HG02852 (cell line): ENCODE data around the gene MTA3.
A peak's percentile ranks its signal among the peaks of the same experiment; 100 is the strongest.
"Not testable (repeated sequence)": the region's sequence is repeated elsewhere in the genome, so short reads cannot be mapped to it uniquely, and the experiment has no call there.

ENCODE experiments used
- ATAC-seq: cut with Tn5 transposase; IDR thresholded peaks from one replicate; pipeline ENCODE4 v1.9.1; 2021; ENCODE audit warnings: mild to moderate bottlenecking, moderate library complexity; ENCODE audit not compliant: unreplicated experiment

MTA3 gene

DNA sequence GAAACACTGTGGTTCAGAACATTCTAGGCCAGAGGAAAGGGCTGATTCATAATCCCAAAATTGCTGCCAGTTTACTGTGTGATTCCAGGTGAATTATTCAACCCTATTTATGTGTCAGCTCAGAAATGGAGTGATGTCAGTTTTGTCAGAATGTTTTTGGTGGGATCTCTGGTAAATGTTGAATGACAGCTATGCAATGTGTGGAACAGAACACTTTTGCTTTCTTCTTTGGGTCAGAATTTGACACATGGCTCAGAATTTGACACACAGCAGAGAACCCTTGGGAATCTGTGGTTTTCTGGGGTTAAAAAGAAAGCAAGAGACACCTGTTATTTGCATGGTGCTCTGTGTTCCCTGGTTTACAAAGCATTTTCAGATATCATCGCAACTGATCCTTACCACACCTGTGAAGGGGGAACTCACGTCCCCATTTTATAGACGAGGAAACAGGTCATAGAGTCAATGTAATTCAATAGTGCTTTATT lies 1.6 kb upstream of the MTA3 start:
- ATAC-seq: peak; percentile 53

DNA sequence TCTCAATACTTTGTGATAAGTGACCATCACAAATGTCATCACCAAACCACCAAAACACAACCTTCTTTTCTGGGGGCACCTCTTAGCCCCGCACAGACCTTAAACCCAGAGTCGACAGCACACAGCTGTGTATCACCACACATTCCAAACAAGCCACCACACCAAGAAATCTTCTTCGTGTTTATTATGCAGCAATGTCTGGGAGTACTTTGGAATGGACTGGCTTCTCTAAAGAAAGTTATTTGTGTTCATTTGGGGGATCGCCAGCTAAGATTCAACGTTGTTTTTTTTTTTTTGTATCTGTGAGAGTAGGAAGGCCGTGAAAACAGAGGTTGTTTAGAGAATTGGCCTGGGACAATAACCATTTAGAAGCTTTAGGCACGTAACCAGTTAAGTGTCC lies 1.1 kb upstream of the MTA3 start:
- ATAC-seq: no peak

DNA sequence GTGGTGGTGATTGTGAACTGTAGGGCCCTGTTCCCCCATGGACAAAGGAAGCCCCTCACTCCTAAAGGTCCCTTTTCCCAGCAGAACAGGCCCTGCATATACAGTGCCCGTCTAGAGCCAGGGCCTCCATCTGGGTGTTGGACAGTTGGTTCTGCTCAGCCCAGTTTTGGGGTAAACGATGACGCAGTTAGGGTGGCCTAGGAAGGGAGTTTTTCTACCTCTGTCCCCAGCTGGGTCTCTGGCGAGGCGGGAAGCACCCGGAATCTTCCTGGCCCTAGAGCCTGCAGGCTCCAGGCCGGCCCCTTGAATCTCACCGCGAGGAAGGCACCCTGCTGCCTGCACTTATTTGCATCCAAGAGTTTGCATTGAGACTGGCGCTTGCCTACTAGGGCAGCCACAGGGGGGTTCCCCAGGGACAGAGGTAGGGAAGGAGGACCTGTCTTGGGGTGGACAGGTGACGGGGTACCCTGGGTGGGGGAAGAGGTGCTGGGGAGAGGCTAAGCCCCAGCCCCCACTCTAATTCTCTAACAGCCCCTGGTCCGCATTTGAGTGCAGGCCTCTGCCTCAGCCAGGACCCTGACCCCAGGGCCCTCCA lies 529 bp upstream of the MTA3 start:
- peak; percentile 67 for ATAC-seq

DNA sequence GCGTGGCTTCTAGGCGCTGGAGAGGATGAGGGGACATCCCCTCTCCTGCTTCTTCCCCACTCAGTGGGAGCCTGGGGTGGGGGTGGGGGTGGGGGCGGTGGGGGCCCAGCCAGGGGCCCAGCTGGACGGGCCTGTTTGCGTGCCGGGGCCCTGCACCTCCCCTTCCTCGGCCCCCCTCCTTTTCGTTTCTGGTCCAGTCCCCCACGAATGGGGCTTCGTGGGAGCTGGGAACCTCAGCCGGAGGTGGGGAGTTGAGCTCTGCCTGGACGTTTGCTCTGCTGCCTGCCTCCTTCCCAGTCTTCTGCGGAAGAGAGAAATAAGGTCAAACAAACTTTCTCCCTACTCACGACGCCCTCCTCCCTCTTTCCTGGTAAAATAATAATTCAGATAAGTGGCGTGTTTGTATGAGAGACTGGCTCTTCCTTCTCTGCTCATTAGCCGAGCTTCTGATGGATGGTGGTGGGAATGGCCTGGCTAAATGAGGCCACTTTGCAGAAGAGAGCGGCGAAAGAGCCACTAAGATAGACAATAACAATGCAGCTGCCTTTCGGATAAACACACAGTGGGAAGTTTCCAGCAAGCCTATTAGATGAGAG lies 782 bp downstream of the MTA3 start:
- ATAC-seq: peak; percentile 5

DNA sequence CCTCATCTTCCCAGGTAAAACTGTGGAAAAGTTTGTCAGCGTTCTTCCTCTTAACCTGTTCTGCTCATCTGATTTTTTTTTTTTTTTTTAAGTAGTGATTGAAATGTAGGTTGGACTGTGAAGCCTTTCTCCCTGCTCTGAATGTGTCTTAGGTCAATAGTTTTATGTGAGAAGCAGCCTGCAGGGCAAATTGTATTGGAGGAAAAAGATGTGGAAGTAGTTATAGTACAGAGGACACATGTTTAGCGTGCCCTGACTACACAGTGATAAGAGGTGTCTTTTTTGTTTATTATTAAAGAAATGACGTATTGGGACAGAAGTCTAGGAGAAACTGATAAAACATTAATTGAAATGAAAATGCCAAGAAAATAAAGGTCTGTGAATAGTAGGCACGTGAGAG lies 1.5 kb downstream of the MTA3 start:
- ATAC-seq: no peak

DNA sequence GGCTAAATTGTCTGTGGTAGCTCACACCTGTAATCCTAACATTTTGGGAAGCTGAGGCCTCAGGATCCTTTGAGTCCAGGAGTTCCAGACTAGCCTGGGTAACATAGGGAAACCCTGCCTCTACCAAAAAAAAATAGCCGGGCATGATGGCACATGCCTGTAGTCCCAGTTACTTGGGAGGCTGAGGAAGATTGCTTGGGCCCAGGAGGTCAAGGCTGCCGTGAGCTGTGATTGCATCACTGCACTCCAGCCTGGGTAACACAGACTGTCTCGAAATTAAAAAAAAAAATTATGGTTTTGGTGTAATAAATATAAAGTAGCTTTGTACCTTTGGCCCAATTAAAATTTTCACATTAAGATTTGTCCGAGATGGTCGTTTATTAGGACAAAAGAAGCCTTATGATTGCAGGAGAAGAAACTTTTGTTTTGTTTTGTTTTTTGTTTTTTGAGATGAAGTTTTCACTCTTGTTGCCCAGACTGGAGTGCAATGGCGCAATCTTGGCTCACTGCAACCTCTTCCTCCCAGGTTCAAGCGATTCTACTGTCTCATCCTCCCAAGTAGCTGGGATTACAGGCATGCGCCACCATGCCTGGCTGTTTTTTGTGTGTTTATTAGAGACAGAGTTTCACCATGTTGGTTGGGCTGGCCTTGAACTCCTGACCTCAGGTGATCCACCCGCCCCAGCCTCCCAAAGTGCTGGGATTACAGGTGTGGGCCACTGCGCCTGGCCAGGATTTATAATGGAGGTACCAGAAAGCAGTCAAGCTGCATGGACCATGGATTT lies 4.1 kb downstream of the MTA3 start:
- ATAC-seq: no peak

DNA sequence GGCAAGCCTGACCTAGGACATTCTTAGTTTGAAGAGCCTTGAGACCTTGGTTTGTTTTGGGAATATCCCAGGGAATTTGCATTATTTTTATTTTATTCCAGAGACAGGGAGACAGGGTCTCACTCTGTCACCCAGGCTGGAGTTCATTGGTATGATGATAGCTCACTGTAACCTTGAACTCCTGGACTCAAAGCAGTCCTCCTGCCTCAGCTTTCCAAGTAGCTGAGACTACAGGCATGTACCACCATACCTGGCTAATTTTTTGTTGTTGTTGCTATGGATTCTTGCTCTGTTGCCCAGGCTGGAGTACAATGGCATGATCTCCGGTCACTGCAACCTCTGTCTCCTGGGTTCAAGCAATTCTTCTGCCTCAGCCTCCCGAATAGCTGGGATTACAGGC lies 4.8 kb downstream of the MTA3 start:
- no peak for ATAC-seq

DNA sequence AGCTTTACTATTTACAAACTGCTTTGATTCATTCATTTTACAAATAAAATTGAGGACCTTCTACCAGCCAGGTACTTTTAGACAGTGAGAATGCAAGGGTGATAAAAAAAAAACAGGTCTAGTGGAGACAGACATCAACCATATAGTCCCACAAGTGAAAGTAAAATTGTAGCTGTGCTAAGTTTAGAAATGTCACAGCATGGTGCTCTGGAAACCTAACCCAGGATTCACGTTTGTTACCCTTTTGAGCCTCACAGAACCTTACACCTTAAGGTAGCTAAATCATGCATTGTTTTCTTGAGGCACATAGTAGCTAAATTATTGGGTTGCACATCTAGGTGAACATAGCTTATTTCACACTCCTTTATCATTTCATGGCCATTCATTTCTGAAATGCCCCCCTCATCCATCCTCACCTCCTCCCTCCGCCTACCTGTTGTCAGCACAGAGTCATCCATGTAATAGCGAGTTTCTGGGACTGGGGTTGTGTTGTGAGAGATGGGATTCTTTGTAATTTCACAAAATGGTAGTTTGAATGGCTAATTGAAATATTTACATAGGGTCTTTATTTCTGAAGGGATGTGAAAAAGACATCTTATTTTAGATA lies 7.1 kb downstream of the MTA3 start:
- peak; percentile 73 for ATAC-seq

DNA sequence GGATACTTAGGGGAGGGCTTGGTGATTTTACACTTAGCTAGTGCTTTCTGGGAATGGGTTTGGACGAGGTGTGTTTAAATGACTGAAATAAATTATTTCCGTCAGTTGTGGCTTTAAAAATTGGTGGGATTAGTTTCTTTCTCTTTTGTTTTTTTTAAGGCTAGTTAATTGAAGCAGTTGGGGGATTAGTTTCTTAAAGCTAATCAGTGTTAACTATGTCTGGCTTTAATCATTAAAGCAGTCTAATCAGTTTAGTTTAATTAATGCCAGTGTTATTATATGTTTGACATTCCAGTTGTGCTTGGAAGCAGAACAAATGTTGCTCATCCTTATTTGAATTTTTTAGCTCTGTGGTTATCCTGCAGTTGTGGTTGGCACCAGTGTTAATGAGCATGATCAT lies 10.2 kb downstream of the MTA3 start:
- ATAC-seq: no peak

DNA sequence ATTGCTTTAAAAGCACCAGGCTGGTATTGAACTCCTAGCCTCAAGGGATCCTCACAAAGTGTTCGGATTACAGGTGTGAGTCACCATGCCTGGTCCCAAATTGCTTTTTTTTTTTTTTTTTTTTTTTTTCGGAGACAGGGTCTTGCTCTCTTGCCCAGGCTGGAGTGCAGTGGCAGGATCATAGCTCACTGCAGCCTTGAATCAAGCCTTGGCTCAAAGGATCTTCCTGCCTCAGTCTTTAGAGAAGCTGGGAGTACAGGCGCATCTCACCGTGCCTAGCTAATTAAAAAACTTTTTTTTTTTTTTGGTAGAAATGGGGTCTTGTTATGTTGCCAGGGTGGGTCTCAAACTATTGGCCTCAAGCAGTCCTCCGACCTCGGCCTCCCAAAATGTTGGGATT lies 12.8 kb downstream of the MTA3 start:
- no peak for ATAC-seq

DNA sequence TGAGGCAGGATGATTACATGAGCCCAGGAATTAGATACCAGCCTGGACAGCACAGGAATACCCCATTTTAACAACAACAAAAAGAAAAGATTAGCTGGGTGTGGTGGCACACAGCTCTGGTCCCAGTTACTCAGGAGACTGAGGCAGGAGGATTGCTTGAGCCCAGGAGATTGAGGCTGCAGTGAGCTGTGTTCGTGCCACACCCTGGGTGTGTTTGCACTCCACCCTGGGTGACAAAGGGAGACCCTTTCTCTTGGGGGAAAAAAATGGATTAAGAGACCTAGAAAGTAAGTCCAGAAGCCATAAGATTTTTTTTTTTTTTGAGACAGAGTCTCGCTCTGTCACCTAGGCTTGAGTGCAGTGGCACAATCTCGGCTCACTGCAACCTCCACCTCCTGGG lies 16.2 kb downstream of the MTA3 start:
- not testable (repeated sequence) for ATAC-seq

DNA sequence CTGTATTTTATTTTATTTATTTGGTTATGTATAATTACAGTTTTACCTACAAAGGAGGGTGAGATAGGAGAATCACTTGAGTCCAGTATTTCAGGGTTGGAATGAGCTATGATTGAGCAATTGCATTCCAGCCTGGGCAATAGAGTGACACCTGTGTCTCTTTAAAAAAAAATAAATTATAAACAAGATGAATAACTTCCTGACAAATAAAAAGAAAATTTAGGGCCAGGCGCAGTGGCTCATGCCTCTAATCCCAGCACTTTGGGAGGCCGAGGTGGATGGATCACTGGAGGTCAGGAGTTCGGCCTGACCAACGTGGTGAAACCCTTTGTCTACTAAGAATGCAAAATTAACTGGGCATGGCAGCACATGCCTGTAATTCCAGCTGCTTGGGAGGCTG lies 17.3 kb downstream of the MTA3 start:
- ATAC-seq: no peak

DNA sequence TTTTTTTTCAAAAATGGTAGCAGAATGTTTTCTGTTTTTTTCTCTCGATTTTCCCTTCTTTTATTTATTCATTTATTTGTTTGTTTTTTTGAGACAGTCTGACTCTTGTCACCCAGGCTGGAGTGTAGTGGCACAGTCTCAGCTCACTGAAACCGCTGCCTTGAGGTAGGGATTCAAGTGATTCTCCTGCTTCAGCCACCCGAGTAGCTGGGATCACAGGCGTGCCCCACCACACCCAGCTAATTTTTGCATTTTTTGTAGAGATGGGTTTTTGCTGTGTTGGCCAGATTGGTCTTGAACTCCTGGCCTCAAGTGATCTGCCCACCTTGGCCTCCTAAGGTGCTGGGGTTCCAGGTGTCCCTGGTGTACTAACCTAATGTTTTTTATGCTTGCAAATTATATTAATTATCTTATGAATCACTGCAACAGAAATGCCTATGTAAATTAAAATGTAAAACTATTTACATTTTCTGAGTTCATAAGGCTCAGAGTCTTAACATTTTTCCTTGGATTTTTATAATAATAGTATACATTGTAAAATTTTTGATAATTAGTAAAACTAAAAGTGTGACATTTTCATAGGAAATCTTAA lies 19.2 kb downstream of the MTA3 start:
- ATAC-seq: no peak

DNA sequence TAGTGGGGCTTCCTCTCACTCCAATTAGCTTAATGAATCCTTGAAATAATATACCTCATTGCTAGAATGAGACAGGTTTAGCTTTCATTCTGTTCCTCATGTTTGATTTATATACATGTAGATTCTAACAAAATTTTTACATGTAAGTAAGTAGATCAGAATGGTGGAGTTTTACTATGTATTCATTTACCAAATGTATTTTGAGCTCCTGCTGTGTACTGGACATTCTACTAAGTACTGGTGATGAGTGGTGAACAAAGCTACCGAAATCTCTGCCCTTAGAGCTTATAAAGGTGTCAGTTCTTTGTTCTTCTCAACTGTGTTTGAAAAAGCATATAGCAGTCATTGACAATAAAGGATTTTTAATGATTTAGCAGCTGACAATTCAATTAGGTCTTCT lies 19.7 kb downstream of the MTA3 start:
- no peak for ATAC-seq

DNA sequence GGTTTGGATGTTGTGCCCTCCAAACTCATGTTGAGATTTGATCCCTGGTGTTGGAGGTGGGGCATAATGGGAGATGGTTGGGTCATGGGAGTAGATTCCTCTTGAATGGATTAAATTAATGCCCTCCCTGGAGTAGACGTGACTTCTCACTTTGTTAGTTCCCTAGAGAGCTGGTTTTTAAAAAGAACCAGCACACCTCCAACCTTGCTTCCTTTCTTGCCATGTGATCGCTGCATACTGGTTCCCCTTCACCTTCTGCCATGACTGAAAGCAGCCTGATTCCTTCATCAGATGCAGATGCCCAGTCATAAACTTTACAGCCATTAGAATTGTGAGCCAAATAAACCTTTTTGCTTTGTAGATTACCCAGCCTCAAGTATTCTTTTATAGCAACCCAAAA lies 21.7 kb downstream of the MTA3 start:
- ATAC-seq: no peak

DNA sequence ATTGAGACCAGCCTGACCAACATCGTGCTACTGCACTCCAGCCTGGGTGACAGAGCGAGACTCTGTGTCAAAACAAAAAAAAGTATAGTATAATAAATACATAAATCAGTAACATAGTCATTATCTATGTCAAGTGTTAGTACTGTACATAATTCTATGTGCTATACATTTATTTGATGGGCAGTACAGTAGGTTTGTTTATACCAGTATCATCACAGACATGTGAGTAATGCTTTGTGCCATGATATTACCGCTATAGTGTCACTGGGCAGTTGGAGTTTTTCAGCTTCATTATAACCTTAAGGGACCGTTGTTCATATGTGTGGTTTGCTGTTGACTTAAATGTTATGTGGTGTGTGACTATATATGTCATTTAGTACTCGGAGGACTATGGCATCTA lies 24.9 kb downstream of the MTA3 start:
- ATAC-seq: no peak

DNA sequence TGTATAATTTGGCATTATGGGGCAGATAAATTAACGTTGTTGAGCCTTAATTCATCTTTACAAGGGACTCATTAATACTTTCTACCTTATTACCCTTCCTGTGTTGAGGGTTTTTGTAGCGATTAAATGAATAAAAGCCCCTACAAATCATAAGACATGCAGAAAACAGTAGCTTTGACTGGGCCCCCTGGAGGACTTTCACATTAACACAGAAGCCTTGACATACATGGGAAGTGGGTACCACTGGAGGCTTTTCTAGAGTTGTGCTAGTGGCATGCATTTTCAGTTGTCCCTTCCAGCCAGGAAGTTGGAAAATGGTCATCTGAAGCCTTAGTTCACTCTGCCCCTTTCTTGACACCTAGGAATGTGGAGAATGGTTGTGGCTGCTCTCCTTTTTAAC lies 30.2 kb downstream of the MTA3 start:
- no peak for ATAC-seq

DNA sequence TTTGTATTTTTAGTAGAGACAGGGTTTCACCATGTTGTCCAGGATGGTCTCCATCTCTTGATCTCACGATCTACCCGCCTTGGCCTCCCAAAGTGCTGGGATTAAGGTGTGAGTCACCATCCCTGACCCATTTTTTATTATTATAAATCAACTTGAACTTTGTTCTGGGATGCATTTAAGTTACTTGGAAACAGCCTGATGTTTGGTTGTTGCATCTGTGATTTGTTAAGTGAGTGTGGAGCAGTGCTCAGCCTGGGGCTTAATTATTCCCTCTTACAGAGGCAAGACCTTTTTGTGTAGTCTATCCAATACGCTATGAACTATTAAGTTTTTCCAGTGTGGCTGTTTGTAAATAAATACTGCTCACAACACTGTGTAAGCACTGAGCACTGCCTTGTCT lies 32.6 kb downstream of the MTA3 start:
- ATAC-seq: no peak

DNA sequence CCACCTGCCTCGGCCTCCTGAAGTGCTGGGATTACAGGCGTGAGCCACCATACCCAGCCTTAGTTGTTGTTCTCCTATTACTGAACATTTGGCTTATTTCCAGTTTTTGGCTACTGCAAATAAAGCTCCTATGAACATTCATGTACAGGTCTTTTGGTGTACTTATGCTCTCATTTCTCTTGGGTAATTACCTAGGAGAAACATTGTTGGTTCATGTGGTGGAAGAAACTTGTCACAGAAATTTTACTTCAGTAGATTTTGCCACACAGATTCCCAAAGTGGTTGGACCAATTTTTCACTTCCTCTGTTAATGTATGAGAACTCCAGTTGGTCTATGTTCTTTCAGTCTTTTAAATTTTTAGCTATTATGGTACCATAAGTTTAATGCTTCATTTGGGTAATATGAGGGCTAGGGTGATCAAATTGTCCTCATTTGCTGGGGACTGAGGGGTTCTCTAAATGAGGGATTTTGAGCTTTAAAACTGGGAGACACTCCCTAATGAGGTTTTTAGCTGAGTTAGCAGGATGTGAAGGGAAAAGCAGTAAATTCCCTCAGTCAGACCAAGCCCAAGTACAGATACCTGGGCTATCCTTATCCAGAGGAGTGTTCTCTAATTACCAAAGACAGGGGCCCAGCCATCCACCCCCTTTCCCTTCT lies 33.9 kb downstream of the MTA3 start:
- ATAC-seq: no peak

DNA sequence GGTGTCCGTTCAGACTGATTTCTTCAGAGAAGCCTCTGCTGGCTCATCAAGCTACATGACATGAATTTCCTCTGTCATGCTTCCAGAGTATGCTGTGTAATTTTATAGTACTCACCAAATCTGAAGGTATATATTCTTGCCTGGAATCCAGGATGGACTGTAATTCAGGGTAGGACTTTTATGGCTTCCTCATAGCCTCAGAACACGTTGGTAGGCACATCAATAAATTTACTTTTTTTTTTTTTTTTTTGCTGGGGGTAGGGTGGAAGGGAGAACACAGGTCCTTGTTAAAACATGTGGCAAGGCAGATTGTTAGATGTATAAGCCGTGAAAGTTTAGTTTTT lies 34.4 kb downstream of the MTA3 start:
- ATAC-seq: no peak

DNA sequence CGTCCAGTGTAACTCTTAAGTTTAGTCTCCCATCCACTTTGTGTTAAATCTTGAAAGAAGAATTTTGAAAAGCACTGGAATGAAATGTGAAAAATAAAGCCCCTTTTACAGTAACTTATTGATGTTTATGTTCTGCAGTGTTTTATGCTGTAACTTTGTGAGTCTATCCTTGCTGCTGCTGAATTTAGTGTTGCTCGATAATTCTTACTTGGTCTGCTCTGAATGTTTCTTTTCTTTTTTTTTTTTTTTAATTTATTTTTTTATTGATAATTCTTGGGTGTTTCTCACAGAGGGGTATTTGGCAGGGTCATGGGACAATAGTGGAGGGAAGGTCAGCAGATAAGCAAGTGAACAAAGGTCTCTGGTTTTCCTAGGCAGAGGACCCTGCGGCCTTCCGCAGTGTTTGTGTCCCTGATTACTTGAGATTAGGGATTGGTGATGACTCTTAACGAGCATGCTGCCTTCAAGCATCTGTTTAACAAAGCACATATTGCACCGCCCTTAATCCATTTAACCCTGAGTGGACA lies 36.0 kb downstream of the MTA3 start:
- ATAC-seq: not testable (repeated sequence)
